Measurements from ENCODE around the gene MPEG1. TPM values are rescaled to one million over a fixed set of nuclear protein-coding genes. Genes with fewer than 3 reads are reported as not detected.

The MPEG1 gene
- polyA plus RNA-seq, 1 donor (not counting 4 experiments of a cell fraction or from before 2014, with no cell fraction given), result not detected

- TF ChIP-seq EZH2 (IDR thresholded peaks at IDR 0.05; ENCODE audit: low read length), result no peak
- no peak for TF ChIP-seq CTCF (optimal IDR thresholded peaks at IDR 0.05 in 1 of 3, IDR thresholded peaks at IDR 0.05 in 1 of 3, conservative IDR thresholded peaks at IDR 0.05 in 1 of 3; ENCODE audit: extremely low read depth in 1 of 3, insufficient read depth in 2 of 3, low read length in 3 of 3)
- dilution Hi-C loops (cut with MboI; ENCODE audit: extremely low pct_ligation_motif_present, low sequenced_read_pairs), result no loop called here
- H3K9ac ChIP-seq (ENCODE audit: control insufficient read depth, extremely low read depth, insufficient read depth, low read length), result no peak overlapping the region
- H3K9me1 ChIP-seq (ENCODE audit: control insufficient read depth, extremely low read depth, insufficient read depth, low read length), result no peaks in the 10 kb centered on the region
- no peaks in the 10 kb centered on the region for H4K20me1 ChIP-seq (ENCODE audit: control insufficient read depth, extremely low read depth, insufficient read depth, low read length)
- H3K27me3 ChIP-seq (ENCODE audit: control insufficient read depth, extremely low read depth, insufficient read depth, low read length), result no peaks in the 10 kb centered on the region
- FAIRE-seq (no peak), DNase-seq (ENCODE audit: low read depth, low spot score) (no peak)
- H3K36me3 ChIP-seq (ENCODE audit: control insufficient read depth in 2 of 2, extremely low read depth in 1 of 2, insufficient read depth in 2 of 2, low read length in 2 of 2), result peaks cover 0 to 4% of the 10 kb centered on the region in 2 experiments
- H3K9me3 ChIP-seq (ENCODE audit: control insufficient read depth, low read depth, low read length), result peaks cover 2% of the 10 kb centered on the region
- H3K4me2 ChIP-seq (ENCODE audit: control insufficient read depth, extremely low read depth, insufficient read depth, low read depth, low read length), result no peak overlapping the region
- H3K79me2 ChIP-seq (ENCODE audit: control insufficient read depth, insufficient read depth, low read length), result no peaks in the 10 kb centered on the region
- no peak overlapping the region for H3K27ac ChIP-seq (ENCODE audit: control insufficient read depth, insufficient read depth, low read length)
- H2AFZ ChIP-seq (ENCODE audit: control insufficient read depth, low read length), result no peak overlapping the region
- no peak overlapping the region for H3K4me3 ChIP-seq (ENCODE audit: control insufficient read depth in 2 of 3, extremely low read depth in 1 of 3, insufficient read depth in 2 of 3, low read depth in 1 of 3, low read length in 3 of 3)
- H3K4me1 ChIP-seq (ENCODE audit: control insufficient read depth, extremely low read depth, insufficient read depth, low read length), result no peaks in the 10 kb centered on the region
Observed at GRCh38 chr11:59180907-59181306, 31.8 kb downstream of the MPEG1 start.

GRCh38 chr11:59180168-59180776, 32.5 kb downstream of the MPEG1 start:
- Histone ChIP-seq H3K79me2 (ENCODE audit: control insufficient read depth, insufficient read depth, low read length) (no peaks in the 10 kb centered on the region), H3K9me1 (ENCODE audit: control insufficient read depth, extremely low read depth, insufficient read depth, low read length) (no peaks in the 10 kb centered on the region), H2AFZ (ENCODE audit: control insufficient read depth, low read length) (no peak overlapping the region), H3K4me1 (ENCODE audit: control insufficient read depth, extremely low read depth, insufficient read depth, low read length) (peaks cover 1% of the 10 kb centered on the region), H4K20me1 (ENCODE audit: control insufficient read depth, extremely low read depth, insufficient read depth, low read length) (no peaks in the 10 kb centered on the region), H3K9ac (ENCODE audit: control insufficient read depth, extremely low read depth, insufficient read depth, low read length) (no peak overlapping the region), H3K27me3 (ENCODE audit: control insufficient read depth, extremely low read depth, insufficient read depth, low read length) (no peaks in the 10 kb centered on the region), H3K27ac (ENCODE audit: control insufficient read depth, insufficient read depth, low read length) (no peak overlapping the region), H3K36me3 (ENCODE audit: control insufficient read depth in 2 of 2, extremely low read depth in 1 of 2, insufficient read depth in 2 of 2, low read length in 2 of 2) (peaks cover 0 to 4% of the 10 kb centered on the region in 2 experiments), H3K4me2 (ENCODE audit: control insufficient read depth, extremely low read depth, insufficient read depth, low read depth, low read length) (no peak overlapping the region), H3K9me3 (ENCODE audit: control insufficient read depth, low read depth, low read length) (peaks cover 2% of the 10 kb centered on the region), H3K4me3 (ENCODE audit: control insufficient read depth in 2 of 3, extremely low read depth in 1 of 3, insufficient read depth in 2 of 3, low read depth in 1 of 3, low read length in 3 of 3) (no peak overlapping the region)
- DNase-seq (ENCODE audit: low read depth, low spot score) (no peak), FAIRE-seq (no peak)
- TF ChIP-seq EZH2 (IDR thresholded peaks at IDR 0.05; ENCODE audit: low read length) (no peak), CTCF (optimal IDR thresholded peaks at IDR 0.05 in 1 of 3, IDR thresholded peaks at IDR 0.05 in 1 of 3, conservative IDR thresholded peaks at IDR 0.05 in 1 of 3; ENCODE audit: extremely low read depth in 1 of 3, insufficient read depth in 2 of 3, low read length in 3 of 3) (no peak)
- dilution Hi-C loops (cut with MboI; ENCODE audit: extremely low pct_ligation_motif_present, low sequenced_read_pairs), result no loop called here
